Measurements from ENCODE around the gene TLK2.

Gene TLK2

DNA sequence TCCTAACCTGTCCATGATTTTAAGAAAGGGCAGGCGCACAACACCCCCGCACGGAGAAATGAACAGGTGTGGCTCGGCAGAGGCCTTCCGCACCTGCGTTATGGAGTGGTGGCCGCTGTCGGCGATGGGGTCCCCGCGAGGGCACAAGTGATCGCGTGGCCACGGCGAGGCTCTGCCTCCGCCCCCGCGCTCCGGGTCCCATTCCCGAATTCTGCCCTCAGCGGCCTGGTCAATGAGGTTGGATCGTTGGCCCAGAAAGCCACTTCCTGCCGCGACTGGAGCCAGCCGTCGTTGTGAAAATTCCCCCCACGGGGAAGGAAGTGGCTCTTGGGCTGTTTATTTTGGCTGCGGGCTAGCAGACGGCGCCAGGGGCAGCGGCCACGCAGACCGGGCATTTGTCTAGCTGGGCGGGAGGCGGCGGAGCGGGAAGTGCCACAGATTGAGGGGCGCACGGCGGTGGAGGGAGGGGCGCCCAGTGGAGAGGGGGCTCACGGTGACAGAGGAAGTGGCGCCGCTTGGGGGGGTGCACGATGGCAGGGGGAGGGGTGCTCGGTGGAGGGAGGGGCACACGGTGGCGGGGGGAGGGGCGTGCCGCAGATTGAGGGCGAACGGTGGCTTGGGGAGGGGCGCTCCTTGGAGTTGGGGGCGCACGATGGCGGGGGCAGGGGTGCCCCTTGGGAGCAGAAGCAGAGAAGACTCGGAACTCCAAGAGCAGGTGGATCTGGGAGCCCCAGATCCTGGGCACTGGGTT, 173.8 kb downstream of the TLK2 start:
- Histone ChIP-seq H3K4me1 (ENCODE audit: control insufficient read depth, insufficient read depth, low read length) (peaks cover 9% of the 10 kb centered on the region), H3K9me3 (ENCODE audit: control insufficient read depth, insufficient read depth, low read depth, low read length) (no peaks in the 10 kb centered on the region), H3K36me3 (ENCODE audit: control insufficient read depth in 2 of 2, insufficient read depth in 1 of 2, low read length in 2 of 2) (peaks cover 0 to 9% of the 10 kb centered on the region in 2 experiments; a peak in 1 of 3 replicates), H3K4me3 (ENCODE audit: low read depth, low read length) (peak overlapping the region; percentile 27), H3K27ac (ENCODE audit: extremely low read depth, low read depth, low read length) (peak overlapping the region; percentile 84)
- ChIA-PET CTCF (no interaction called here), POLR2A (interaction anchor here (0.6 to 1.0 kb wide), 2 partner anchors 22 to 801 kb away, joined by 3 read pairs; no protein-coding TSS in a partner anchor)
- TF ChIP-seq ZNF629 (tag by site-specific recombination; IDR thresholded peaks at IDR 0.05) = no peak; the same call in 1 of the 2 replicates
- TF ChIP-seq ZNF501 (tag by site-specific recombination; IDR thresholded peaks at IDR 0.05) = no peak
- no peak for TF ChIP-seq ZNF776 (tag by site-specific recombination; IDR thresholded peaks at IDR 0.05; ENCODE audit: borderline replicate concordance)
- TF ChIP-seq ZFP37 (tag by site-specific recombination; IDR thresholded peaks at IDR 0.05) = no peak
- no peak for TF ChIP-seq ZNF274 (IDR thresholded peaks at IDR 0.05; ENCODE audit: low read length)
- no peak for TF ChIP-seq ZNF274 (tag by site-specific recombination; IDR thresholded peaks at IDR 0.05; ENCODE audit: borderline replicate concordance)
- no peak for TF ChIP-seq ZNF133 (tag by site-specific recombination; IDR thresholded peaks at IDR 0.05)
- no peak for TF ChIP-seq ZFP41 (tag by site-specific recombination; IDR thresholded peaks at IDR 0.05; ENCODE audit: borderline replicate concordance)
- peak; percentile 79 for TF ChIP-seq ZNF777 (tag by site-specific recombination; IDR thresholded peaks at IDR 0.05; ENCODE audit: borderline replicate concordance)
- no peak for TF ChIP-seq ZNF658 (tag by site-specific recombination; IDR thresholded peaks at IDR 0.05)
- peak; percentile 79; the same call in 1 of the 2 replicates for TF ChIP-seq ZSCAN30 (tag by site-specific recombination; IDR thresholded peaks at IDR 0.05)
- TF ChIP-seq ZNF311 (tag by site-specific recombination; IDR thresholded peaks at IDR 0.05; ENCODE audit: borderline replicate concordance) = no peak
- TF ChIP-seq, protein P1, sequence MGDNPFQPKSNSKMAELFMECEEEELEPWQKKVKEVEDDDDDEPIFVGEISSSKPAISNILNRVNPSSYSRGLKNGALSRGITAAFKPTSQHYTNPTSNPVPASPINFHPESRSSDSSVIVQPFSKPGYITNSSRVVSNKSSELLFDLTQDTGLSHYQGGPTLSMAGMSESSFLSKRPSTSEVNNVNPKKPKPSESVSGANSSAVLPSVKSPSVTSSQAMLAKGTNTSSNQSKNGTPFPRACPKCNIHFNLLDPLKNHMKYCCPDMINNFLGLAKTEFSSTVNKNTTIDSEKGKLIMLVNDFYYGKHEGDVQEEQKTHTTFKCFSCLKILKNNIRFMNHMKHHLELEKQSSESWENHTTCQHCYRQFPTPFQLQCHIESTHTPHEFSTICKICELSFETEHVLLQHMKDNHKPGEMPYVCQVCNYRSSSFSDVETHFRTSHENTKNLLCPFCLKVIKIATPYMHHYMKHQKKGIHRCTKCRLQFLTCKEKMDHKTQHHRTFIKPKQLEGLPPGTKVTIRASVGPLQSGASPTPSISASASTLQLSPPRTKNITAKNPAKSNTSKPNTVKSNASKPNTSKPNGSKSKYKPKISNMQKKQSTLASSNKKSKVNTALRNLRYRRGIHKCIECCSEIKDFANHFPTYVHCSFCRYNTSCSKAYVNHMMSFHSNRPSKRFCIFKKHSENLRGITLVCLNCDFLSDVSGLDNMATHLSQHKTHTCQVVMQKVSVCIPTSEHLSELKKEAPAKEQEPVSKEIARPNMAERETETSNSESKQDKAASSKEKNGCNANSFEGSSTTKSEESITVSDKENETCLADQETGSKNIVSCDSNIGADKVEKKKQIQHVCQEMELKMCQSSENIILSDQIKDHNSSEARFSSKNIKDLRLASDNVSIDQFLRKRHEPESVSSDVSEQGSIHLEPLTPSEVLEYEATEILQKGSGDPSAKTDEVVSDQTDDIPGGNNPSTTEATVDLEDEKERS (tag by site-specific recombination; IDR thresholded peaks at IDR 0.05) = no peak
- TF ChIP-seq, protein P2, sequence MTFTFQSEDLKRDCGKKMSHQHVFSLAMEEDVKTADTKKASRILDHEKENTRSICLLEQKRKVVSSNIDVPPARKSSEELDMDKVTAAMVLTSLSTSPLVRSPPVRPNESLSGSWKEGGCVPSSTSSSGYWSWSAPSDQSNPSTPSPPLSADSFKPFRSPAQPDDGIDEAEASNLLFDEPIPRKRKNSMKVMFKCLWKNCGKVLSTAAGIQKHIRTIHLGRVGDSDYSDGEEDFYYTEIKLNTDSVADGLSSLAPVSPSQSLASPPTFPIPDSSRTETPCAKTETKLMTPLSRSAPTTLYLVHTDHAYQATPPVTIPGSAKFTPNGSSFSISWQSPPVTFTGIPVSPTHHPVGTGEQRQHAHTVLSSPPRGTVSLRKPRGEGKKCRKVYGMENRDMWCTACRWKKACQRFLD (tag by site-specific recombination; IDR thresholded peaks at IDR 0.05) = no peak
- TF ChIP-seq, protein P3, sequence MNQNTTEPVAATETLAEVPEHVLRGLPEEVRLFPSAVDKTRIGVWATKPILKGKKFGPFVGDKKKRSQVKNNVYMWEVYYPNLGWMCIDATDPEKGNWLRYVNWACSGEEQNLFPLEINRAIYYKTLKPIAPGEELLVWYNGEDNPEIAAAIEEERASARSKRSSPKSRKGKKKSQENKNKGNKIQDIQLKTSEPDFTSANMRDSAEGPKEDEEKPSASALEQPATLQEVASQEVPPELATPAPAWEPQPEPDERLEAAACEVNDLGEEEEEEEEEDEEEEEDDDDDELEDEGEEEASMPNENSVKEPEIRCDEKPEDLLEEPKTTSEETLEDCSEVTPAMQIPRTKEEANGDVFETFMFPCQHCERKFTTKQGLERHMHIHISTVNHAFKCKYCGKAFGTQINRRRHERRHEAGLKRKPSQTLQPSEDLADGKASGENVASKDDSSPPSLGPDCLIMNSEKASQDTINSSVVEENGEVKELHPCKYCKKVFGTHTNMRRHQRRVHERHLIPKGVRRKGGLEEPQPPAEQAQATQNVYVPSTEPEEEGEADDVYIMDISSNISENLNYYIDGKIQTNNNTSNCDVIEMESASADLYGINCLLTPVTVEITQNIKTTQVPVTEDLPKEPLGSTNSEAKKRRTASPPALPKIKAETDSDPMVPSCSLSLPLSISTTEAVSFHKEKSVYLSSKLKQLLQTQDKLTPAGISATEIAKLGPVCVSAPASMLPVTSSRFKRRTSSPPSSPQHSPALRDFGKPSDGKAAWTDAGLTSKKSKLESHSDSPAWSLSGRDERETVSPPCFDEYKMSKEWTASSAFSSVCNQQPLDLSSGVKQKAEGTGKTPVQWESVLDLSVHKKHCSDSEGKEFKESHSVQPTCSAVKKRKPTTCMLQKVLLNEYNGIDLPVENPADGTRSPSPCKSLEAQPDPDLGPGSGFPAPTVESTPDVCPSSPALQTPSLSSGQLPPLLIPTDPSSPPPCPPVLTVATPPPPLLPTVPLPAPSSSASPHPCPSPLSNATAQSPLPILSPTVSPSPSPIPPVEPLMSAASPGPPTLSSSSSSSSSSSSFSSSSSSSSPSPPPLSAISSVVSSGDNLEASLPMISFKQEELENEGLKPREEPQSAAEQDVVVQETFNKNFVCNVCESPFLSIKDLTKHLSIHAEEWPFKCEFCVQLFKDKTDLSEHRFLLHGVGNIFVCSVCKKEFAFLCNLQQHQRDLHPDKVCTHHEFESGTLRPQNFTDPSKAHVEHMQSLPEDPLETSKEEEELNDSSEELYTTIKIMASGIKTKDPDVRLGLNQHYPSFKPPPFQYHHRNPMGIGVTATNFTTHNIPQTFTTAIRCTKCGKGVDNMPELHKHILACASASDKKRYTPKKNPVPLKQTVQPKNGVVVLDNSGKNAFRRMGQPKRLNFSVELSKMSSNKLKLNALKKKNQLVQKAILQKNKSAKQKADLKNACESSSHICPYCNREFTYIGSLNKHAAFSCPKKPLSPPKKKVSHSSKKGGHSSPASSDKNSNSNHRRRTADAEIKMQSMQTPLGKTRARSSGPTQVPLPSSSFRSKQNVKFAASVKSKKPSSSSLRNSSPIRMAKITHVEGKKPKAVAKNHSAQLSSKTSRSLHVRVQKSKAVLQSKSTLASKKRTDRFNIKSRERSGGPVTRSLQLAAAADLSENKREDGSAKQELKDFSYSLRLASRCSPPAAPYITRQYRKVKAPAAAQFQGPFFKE (tag by site-specific recombination; IDR thresholded peaks at IDR 0.05; ENCODE audit: borderline replicate concordance) = no peak
- no peak for TF ChIP-seq HOXC10 (CRISPR knock-in tag; IDR thresholded peaks at IDR 0.05)
- TF ChIP-seq ZEB2 (tag by site-specific recombination; IDR thresholded peaks at IDR 0.05) = no peak
- no peak for TF ChIP-seq ZNF626 (tag by site-specific recombination; IDR thresholded peaks at IDR 0.05)
- TF ChIP-seq, protein P4, sequence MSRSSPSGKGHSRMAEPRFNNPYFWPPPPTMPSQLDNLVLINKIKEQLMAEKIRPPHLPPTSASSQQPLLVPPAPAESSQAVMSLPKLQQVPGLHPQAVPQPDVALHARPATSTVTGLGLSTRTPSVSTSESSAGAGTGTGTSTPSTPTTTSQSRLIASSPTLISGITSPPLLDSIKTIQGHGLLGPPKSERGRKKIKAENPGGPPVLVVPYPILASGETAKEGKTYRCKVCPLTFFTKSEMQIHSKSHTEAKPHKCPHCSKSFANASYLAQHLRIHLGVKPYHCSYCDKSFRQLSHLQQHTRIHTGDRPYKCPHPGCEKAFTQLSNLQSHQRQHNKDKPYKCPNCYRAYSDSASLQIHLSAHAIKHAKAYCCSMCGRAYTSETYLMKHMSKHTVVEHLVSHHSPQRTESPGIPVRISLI (tag by site-specific recombination; IDR thresholded peaks at IDR 0.05) = no peak
- TF ChIP-seq ZNF677 (tag by site-specific recombination; IDR thresholded peaks at IDR 0.05) = no peak
- TF ChIP-seq, protein P5, sequence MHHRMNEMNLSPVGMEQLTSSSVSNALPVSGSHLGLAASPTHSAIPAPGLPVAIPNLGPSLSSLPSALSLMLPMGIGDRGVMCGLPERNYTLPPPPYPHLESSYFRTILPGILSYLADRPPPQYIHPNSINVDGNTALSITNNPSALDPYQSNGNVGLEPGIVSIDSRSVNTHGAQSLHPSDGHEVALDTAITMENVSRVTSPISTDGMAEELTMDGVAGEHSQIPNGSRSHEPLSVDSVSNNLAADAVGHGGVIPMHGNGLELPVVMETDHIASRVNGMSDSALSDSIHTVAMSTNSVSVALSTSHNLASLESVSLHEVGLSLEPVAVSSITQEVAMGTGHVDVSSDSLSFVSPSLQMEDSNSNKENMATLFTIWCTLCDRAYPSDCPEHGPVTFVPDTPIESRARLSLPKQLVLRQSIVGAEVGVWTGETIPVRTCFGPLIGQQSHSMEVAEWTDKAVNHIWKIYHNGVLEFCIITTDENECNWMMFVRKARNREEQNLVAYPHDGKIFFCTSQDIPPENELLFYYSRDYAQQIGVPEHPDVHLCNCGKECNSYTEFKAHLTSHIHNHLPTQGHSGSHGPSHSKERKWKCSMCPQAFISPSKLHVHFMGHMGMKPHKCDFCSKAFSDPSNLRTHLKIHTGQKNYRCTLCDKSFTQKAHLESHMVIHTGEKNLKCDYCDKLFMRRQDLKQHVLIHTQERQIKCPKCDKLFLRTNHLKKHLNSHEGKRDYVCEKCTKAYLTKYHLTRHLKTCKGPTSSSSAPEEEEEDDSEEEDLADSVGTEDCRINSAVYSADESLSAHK (tag by site-specific recombination; IDR thresholded peaks at IDR 0.05) = no peak
- 0 out of 2 replicates have a peak, but pooled peaks have one; percentile 15 for TF ChIP-seq ZSCAN23 (tag by site-specific recombination; IDR thresholded peaks at IDR 0.05)
- TF ChIP-seq KLF16 (tag by site-specific recombination; IDR thresholded peaks at IDR 0.05) = no peak; the same call in 1 of the 2 replicates

All from HEK293 (cell line).